Neural cell (in vitro differentiated cells): ENCODE data around the gene WNT7B. TPM values are rescaled to one million over a fixed set of nuclear protein-coding genes. Genes with fewer than 3 reads are reported as not detected.
A peak's percentile ranks its signal among the peaks of the same experiment; 100 is the strongest.

Source experiments
- H2AFZ ChIP-seq: fragments of 200-600, 300-800 bp; sonication (generic), shearing (Covaris generic); 2 replicates; pipeline ENCODE4 v1.6.0; 2014; ENCODE audit warnings: low read depth, mild to moderate bottlenecking, antibody characterized with exemption, low read length, moderate library complexity
- H3F3A ChIP-seq: fragments of 200-600 bp; shearing (Covaris generic); 2 replicates; pipeline ENCODE4 v1.6.1; 2016; ENCODE audit warnings: mild to moderate bottlenecking, moderate library complexity, mixed read lengths, antibody characterized with exemption, low read length; ENCODE audit not compliant: insufficient read depth, poor library complexity, severe bottlenecking
- H3K27ac ChIP-seq: fragments of 200-600, 300-800 bp; sonication (generic), shearing (Covaris generic); 2 replicates; pipeline ENCODE4 v1.5.1; 2014; ENCODE audit warnings: mild to moderate bottlenecking, low read length, moderate library complexity
- H3K27me3 ChIP-seq: fragments of 300-800, 200-600 bp; sonication (generic), shearing (Covaris generic); 2 replicates; pipeline ENCODE4 v1.6.0; 2014; ENCODE audit warnings: mild to moderate bottlenecking, low read depth, low read length, moderate library complexity; ENCODE audit not compliant: insufficient read depth
- H3K36me3 ChIP-seq: fragments of 300-800, 200-600 bp; sonication (generic), shearing (Covaris generic); 2 replicates; pipeline ENCODE4 v1.5.1; 2014; ENCODE audit warnings: mild to moderate bottlenecking, antibody characterized with exemption, low read length, moderate library complexity; ENCODE audit not compliant: insufficient read depth
- H3K4me2 ChIP-seq: fragments of 300-800, 200-600 bp; sonication (generic), shearing (Covaris generic); 2 replicates; pipeline ENCODE4 v1.6.0; 2014; ENCODE audit warnings: mild to moderate bottlenecking, low read length
- H3K4me3 ChIP-seq: fragments of 300-800, 200-600 bp; sonication (generic), shearing (Covaris generic); 2 replicates; pipeline ENCODE4 v1.5.1; 2014; ENCODE audit warnings: mild to moderate bottlenecking, low read length, moderate library complexity
- H3K79me2 ChIP-seq: fragments of 200-600 bp; shearing (Covaris generic); replicated peaks from 2 replicates; pipeline ENCODE4 v1.6.0; 2014; ENCODE audit warnings: mild to moderate bottlenecking, low read length, moderate library complexity; ENCODE audit not compliant: insufficient read depth
- H3K9ac ChIP-seq: fragments of 300-800, 200-600 bp; sonication (generic), shearing (Covaris generic); 2 replicates; pipeline ENCODE4 v1.6.1; 2016; ENCODE audit warnings: mild to moderate bottlenecking, low read length, mixed read lengths
- H3K9me2 ChIP-seq: fragments of 200-600 bp; shearing (Covaris generic); 2 replicates; pipeline ENCODE4 v1.6.1; 2016; ENCODE audit warnings: mild to moderate bottlenecking, low read length, mixed read lengths; ENCODE audit not compliant: insufficient read depth
- H3K9me3 ChIP-seq: fragments of 200-600, 300-800 bp; sonication (generic), shearing (Covaris generic); 2 replicates; pipeline ENCODE4 v1.6.1; 2016; ENCODE audit warnings: mild to moderate bottlenecking, mixed run types, low read length, moderate library complexity, mixed read lengths
- H4K20me1 ChIP-seq: fragments of 200-600 bp; shearing (Covaris generic); 2 replicates; pipeline ENCODE4 v1.6.1; 2016; ENCODE audit warnings: mild to moderate bottlenecking, mixed run types; ENCODE audit not compliant: insufficient read depth
- CTCF ChIP-seq: fragments of 450-650 bp; IDR thresholded peaks from 2 replicates; pipeline ENCODE4 v1.5.1; 2014; ENCODE audit warnings: antibody characterized with exemption, mild to moderate bottlenecking, moderate library complexity; ENCODE audit not compliant: poor library complexity, severe bottlenecking
- EP300 ChIP-seq: fragments of 450-650 bp; conservative IDR thresholded peaks from 2 replicates; pipeline ENCODE4 v1.6.1; 2014; ENCODE audit warnings: antibody characterized with exemption, mild to moderate bottlenecking, moderate library complexity; ENCODE audit not compliant: poor library complexity, severe bottlenecking
- EZH2 ChIP-seq: fragments of 200-600, 300-800 bp; shearing (Covaris generic), sonication (generic); IDR thresholded peaks from 2 replicates; pipeline ENCODE4 v1.6.1; 2014; ENCODE audit warnings: antibody characterized with exemption, low read length, borderline replicate concordance, mild to moderate bottlenecking; ENCODE audit not compliant: insufficient read depth, poor library complexity, severe bottlenecking
- MXI1 ChIP-seq: fragments of 450-650 bp; conservative IDR thresholded peaks from 2 replicates; pipeline ENCODE4 v1.6.1; 2014; ENCODE audit warnings: antibody characterized with exemption, mild to moderate bottlenecking; ENCODE audit not compliant: poor library complexity, severe bottlenecking
- POLR2AphosphoS5 ChIP-seq: IDR thresholded peaks from 2 replicates; pipeline ENCODE4 v1.6.1; 2012
- RAD21 ChIP-seq: fragments of 450-650 bp; conservative IDR thresholded peaks from 2 replicates; pipeline ENCODE4 v1.6.1; 2014; ENCODE audit warnings: antibody characterized with exemption, mild to moderate bottlenecking, moderate library complexity
- REST ChIP-seq: IDR thresholded peaks from 2 replicates; pipeline ENCODE4 v1.6.1; 2012; ENCODE audit warnings: borderline replicate concordance
- SMC3 ChIP-seq: fragments of 450-650 bp; conservative IDR thresholded peaks from 2 replicates; pipeline ENCODE4 v1.6.1; 2014; ENCODE audit warnings: antibody characterized with exemption, mild to moderate bottlenecking, moderate library complexity; ENCODE audit not compliant: poor library complexity
- TAF1 ChIP-seq: IDR thresholded peaks from 2 replicates; pipeline ENCODE4 v1.6.1; 2012; ENCODE audit warnings: low read depth
- polyA plus RNA-seq: library from polyadenylated mRNA; depleted of rRNA; stranded (reverse); fragments of >200 nt; gene quantifications from 2 replicates; pipeline ENCODE4 v1.2.3, GENCODE V29; 2014

The WNT7B gene
- polyA plus RNA-seq, 1 donor from 2014 or later = 0.16 TPM

DNA sequence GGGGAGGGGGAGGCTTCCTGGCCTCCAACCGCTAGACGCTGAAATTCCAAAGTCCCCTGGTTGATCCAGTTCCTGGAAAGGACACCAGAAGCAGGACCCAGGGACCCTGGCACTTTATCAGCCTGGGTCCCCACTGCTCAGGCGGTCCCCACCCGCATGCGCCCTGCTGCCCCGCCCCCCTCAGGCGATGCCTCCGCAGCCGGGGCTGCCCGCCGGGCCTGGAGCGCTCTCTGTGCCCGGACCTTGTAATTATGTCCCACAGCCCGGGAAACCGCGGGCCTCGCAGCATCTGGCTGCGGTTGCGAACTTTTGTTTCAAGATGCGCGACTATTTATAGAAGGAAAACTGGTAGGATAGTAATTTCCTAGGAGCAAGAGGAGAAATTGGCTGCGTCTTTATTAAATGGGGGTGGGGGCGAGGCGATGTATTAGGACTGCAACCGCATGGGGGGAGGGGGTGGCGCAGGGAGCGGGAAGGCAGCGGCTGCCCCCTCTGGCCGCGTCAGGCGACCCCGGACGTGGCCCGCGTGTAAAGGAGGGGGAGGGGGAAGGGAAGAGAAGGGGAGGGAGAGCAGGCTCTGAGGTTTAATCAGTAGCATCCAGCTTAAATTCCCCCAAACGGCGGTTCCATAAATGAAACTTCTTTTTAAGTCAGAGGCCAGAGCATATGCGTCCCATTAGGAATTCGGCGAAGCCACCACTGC is 6.1 kb downstream of the WNT7B start:
- Histone ChIP-seq H3K27ac (no peak overlapping the region), H3K36me3 (no peaks in the 10 kb centered on the region), H3F3A (no peaks in the 10 kb centered on the region), H3K4me2 (no peak overlapping the region), H3K9me3 (no peaks in the 10 kb centered on the region), H3K79me2 (no peaks in the 10 kb centered on the region), H3K9me2 (no peaks in the 10 kb centered on the region), H3K9ac (peak overlapping the region; percentile 29), H4K20me1 (no peaks in the 10 kb centered on the region), H3K4me3 (peak overlapping the region; percentile 60), H2AFZ (no peak overlapping the region), H3K27me3 (peaks cover 58% of the 10 kb centered on the region)
- TF ChIP-seq SMC3 (no peak), REST (no peak), CTCF (no peak), EZH2 (no peak), MXI1 (no peak), RAD21 (no peak), POLR2AphosphoS5 (no peak), TAF1 (no peak), EP300 (no peak)

GRCh38 chr22:45969801-45970470 is 7.0 kb downstream of the WNT7B start:
- Histone ChIP-seq H3K36me3 (no peaks in the 10 kb centered on the region), H3K9me2 (no peaks in the 10 kb centered on the region), H2AFZ (no peak overlapping the region), H3K27ac (no peak overlapping the region), H4K20me1 (no peaks in the 10 kb centered on the region), H3K79me2 (no peaks in the 10 kb centered on the region), H3K4me3 (no peak overlapping the region), H3F3A (no peaks in the 10 kb centered on the region), H3K4me2 (no peak overlapping the region), H3K9ac (no peak overlapping the region), H3K9me3 (no peaks in the 10 kb centered on the region), H3K27me3 (peaks cover 50% of the 10 kb centered on the region)
- TF ChIP-seq TAF1 (no peak), EZH2 (no peak), POLR2AphosphoS5 (no peak)
